ENCODE measurements around the gene TENT4B.

Gene TENT4B

DNA sequence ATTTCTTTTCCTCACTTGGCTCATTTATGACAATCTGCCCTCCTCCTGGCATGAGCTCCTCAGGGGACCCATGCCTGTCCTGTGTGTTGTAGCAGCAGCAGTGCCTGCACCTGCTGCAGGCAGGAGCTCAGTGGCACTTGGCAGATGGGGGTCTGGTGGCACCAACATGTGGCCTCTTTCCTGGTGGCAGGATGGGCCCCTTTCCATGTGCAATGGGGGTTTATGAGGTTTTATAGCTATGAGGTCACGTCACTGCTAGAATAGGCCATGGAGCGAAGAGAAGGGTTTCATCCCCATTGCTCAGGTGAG, 120.2 kb downstream of the TENT4B start:
- DNase-seq: no peak

DNA sequence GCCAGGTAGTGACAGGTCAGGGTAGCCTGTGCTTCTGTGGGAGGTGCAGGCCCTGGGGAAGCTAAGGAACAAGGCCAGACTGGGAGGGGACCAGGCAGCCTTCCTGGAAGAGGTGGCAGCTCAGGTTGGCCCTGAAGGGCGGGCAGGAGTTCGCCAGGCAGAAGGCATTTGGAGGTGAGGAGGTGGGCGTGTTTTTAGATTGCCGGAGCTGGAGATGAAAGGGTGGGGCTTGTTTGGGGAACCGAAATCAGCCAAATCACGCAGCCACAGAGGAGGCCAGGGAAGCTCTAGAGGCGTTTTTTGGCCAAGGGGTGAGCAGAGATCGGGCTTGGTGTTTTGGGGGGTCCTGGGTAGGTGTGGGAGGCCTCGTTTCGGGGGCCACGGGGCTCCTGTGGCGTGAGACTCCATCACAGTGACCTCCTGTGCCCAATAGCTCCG, 120.8 kb downstream of the TENT4B start:
- DNase-seq: peak; percentile 56

DNA sequence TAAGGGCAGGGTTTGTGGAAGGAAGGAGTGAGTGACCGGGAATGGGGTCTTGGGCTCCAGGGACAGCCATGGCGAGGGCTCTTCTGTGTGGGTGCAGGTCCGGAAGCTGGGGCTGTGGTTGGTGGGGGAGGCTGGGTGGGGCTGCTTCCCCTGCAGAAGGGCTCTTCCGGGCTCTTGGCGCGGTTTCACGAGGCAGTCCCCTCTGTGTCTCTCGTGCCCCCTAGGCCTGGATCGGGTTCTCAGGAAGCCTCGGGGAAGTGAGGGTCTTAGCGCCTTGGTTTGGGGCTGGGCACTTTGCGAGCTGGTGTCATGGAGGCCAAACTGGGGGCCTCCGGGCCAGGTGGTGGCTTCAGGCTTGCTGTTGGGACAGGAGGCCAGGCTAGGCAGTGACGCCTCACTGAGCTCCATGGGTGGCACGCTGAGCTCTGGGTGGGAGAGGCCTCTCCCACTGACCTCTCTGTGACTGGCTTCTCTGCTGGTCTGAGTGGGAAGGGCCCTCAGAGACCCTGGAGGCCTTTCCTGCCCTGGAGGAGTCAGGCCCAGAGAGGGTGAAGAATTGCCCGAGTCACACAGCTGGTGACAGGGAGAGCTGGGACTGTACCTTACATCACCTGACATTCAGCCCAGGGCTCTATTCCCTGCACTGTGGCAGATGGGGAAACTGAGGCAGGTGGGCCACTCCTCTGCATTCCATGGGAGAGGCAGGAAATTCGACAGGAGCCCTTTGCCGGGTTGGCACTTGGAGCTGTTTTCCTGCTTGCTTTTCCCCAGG, 121.4 kb downstream of the TENT4B start:
- peak; percentile 48 for DNase-seq

DNA sequence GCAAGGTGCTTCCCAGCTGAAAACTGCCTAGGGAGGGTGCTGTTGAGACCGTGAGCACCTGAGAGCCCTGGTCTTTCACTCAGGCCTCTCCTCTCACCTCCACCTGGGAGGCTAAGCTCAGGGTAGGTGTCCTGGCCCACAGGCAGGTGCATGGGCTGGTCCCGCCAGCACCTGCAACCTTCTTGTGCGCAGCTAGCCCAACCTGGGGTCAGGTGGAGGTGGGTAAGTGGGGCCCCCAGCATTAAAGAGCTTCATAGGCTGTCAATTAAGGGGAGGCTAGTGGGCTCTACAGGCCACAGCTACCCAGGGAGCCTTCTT, 122.0 kb downstream of the TENT4B start:
- no peak for DNase-seq

DNA sequence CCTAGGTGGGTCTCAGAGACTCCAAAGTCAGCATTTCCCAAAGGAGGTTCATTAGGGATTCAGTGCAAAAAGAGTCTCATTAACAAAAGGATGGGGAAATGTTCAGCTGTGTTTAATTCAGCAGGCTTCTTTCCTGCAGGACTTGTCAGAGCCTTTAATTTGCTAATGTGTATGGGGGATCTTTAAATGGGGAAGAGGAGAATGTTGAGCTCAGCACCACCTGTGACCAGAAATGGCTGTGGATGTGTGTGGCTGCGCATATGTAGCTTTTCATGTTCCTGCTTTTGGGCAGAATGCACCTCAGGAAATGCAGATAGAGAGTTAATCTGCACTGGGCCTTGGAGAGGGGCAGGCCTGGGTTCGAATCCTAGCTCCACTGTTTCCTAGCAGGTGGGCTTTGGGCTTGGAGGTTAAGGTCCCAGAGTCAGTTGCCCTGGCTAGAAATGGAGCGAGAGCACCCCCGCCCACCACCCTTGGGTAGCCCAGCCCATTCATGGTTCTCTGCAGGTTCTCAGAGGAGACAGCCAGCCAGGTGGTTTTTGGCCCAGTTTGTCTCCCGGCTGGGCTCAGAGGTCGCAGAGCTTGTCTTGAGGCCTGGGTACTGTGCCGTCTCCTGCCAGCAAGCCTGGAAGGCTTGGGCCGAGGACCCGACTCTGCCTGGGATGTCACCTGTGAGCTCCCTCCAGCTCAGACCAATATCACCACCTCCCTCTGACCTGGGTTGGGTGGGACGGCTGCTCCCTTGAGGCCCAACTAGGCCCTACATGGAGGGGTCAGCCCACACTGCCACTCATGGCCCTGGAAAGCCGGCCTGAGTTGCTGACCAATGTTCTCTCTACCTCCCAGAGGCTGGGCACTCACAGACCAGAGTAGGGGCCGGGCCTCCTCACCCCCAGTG, 122.6 kb downstream of the TENT4B start:
- no peak for DNase-seq

DNA sequence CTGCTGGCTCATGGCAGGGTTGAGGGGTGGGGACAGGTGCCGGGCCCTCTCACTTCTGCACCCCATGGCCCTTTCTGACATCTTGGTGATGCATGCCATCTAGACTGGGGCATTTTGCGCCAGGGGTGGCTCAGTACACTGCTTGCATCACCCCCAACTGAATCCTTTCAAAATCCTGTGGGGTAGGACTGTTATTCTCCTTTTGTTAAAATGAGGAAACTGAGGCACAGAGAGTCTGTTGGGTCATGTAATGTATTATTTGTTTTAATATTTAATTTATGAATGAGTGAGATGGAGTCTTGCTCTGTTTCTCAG, 123.2 kb downstream of the TENT4B start:
- DNase-seq: no peak

DNA sequence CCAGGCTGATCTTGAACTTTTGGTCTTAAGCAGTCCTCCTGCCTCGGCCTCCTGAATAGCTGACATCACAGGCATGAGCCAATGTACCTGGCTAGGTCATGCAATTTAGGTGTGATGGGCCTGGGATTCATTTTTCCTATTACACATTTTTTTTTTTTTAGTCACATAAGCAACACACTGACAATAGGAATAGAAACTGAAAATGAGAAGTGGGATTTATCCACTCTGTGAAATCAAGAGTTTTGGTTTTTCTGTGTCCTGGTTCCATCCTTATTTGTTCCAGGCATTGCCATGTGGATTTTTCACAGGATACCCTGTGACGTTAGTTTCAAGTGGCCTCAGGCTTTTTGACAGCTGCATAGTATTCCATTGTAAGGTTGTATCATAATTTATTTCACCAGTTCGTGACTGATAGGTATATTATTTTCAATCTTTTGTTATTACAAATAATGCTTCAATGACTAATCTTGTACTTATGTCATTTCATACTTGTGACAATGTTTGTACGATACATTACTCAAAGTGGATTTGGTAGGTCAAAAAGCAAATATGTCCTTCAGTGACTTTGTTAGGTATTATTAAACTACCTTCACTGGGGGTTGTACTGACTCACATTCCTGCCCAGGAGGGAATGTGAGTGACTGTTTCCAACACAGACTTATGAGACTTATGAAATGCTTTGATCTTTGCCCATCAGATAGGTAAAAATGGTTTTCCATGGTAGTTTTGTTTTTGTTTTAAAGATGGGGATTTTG, 123.9 kb downstream of the TENT4B start:
- no peak for DNase-seq

DNA sequence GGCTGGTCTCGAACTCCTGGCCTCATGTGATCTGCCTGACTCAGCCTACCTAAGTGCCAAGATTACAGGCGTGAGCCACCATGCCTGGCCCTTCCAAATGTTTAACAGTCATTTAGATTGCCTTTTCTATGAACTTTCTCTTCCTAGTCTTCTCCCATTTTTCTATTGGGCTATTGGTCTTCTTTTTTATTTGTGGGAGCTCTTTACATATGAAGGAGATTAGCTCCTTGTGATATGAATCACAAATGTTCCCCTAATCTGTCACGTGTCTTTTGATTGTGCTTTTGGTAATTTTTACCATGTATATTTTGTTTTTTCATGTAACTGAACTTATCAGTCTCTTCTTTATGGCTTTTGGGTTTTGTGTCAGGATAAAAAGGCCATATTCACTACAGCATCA, 125.1 kb downstream of the TENT4B start:
- no peak for DNase-seq

DNA sequence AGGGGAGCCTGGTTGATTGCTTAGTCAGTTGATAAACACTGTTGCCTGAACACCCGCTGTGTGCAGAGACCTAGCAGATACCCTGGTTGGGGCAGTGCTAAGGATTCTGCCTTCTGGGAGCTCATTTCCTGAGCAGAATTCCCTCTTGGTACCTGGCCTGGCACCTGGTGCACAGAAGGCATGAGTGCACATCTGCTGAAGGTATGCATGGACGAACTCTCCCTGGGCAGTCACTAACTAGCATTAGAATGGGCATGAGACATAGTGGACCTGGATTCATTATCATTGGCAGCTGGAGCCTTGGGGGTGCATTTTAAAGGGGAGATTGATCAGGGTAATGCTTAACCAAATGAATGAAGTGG, 126.4 kb downstream of the TENT4B start:
- no peak for DNase-seq

DNA sequence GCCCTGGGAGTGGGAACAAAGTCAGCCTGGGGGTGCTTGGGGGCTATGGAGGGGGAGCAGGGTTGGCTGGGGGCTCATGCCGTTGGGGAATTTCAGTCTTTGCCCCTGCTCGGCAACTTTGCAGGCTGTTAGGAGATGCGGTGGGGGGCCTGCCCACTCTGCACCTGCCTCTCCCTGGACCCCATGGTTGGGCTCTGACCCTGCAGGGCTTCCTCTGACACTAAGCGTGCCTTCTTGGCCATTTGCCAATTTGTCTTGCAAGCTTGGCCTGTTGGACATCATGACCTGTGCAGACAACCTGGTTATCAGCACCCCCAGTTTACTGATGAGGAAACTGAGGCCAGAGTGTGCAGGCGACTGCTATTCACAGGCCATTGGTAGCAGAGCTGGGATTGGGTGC, 127.8 kb downstream of the TENT4B start:
- no peak for DNase-seq

Measured in activated naive CD4-positive, alpha-beta T cell treated with anti-CD3 and anti-CD28 coated beads, Interleukin-2, amount 50 U/mL, for 16 hours (primary cell).